GM12875 (cell line): ENCODE data around the gene SRPK1.

ENCODE experiments used
- H3K4me3 ChIP-seq: one replicate; pipeline ENCODE4 v1.5.1; 2011; ENCODE audit warnings: low read depth, low read length, control low read depth
- TF ChIP-seq, protein P1 (sequence below): IDR thresholded peaks from 2 replicates; pipeline ENCODE4 v1.5.1; 2011; ENCODE audit warnings: low read depth, mild to moderate bottlenecking, control low read depth, inconsistent platforms, low read length, moderate library complexity, borderline replicate concordance; ENCODE audit not compliant: insufficient read depth

SRPK1 gene

DNA sequence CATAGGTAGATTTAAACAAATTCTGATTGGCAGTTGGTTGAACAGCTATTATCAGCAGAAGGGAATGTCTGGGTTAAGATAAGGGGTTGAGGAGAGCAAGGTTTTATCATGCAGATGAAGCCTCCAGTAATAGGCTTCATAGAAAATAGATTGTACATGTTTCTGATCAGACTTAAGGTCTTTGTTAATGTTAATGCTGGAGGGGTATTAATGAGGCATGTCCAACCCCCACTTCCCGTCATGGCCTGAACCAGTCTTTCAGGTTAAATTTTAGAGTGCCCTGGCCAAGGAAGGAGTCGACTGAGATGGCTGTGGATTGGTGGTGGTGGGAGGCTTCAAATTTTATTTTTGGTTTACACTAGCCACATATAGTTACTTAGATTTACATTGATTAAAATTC is 136.7 kb downstream of the SRPK1 start:
- no peak overlapping the region for H3K4me3 ChIP-seq
- TF ChIP-seq, protein P1, sequence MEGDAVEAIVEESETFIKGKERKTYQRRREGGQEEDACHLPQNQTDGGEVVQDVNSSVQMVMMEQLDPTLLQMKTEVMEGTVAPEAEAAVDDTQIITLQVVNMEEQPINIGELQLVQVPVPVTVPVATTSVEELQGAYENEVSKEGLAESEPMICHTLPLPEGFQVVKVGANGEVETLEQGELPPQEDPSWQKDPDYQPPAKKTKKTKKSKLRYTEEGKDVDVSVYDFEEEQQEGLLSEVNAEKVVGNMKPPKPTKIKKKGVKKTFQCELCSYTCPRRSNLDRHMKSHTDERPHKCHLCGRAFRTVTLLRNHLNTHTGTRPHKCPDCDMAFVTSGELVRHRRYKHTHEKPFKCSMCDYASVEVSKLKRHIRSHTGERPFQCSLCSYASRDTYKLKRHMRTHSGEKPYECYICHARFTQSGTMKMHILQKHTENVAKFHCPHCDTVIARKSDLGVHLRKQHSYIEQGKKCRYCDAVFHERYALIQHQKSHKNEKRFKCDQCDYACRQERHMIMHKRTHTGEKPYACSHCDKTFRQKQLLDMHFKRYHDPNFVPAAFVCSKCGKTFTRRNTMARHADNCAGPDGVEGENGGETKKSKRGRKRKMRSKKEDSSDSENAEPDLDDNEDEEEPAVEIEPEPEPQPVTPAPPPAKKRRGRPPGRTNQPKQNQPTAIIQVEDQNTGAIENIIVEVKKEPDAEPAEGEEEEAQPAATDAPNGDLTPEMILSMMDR, result no peak
